ENCODE measurements around the gene CDK6. TPM values are rescaled to one million over a fixed set of nuclear protein-coding genes. Genes with fewer than 3 reads are reported as not detected.

The CDK6 gene
- total and polyA plus RNA-seq, 10 donors = 0.91 to 37.8 (median 25.5) TPM

DNA sequence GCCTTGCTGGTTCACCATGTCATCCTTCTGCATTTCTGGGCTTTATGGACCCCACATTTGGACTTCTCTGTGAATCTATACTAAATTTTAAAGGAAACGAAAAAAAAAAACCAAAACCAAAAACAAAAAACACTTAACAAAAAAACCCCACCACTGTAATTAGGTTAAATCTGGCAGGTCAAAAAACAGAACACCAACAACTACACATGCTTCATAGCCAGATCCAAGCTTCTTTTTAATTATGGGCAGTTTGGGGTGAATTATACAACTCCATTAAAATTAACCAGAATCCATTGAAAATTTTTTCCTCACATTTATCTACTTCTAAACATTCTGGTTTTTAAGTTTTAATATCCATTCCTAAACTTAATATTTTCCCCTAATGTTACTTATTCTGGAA, 58.4 kb downstream of the CDK6 start:
- Histone ChIP-seq H3K36me3 (peaks cover 0 to 17% (median 0%) of the 10 kb centered on the region in 6 donors), H3K27me3 (replicated peaks in 1 of 7) (no peaks in the 10 kb centered on the region), H3K9me3 (no peaks in the 10 kb centered on the region), H3K4me1 (peaks cover 0 to 43% (median 23%) of the 10 kb centered on the region in 6 donors), H3K27ac (no peak overlapping the region), H3K4me3 (no peak overlapping the region)
- TF ChIP-seq, protein P1, sequence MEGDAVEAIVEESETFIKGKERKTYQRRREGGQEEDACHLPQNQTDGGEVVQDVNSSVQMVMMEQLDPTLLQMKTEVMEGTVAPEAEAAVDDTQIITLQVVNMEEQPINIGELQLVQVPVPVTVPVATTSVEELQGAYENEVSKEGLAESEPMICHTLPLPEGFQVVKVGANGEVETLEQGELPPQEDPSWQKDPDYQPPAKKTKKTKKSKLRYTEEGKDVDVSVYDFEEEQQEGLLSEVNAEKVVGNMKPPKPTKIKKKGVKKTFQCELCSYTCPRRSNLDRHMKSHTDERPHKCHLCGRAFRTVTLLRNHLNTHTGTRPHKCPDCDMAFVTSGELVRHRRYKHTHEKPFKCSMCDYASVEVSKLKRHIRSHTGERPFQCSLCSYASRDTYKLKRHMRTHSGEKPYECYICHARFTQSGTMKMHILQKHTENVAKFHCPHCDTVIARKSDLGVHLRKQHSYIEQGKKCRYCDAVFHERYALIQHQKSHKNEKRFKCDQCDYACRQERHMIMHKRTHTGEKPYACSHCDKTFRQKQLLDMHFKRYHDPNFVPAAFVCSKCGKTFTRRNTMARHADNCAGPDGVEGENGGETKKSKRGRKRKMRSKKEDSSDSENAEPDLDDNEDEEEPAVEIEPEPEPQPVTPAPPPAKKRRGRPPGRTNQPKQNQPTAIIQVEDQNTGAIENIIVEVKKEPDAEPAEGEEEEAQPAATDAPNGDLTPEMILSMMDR (IDR thresholded peaks at IDR 0.05 in 8 of 11, conservative IDR thresholded peaks at IDR 0.05 in 3 of 11) = no peak
- TF ChIP-seq POLR2A (IDR thresholded peaks at IDR 0.05) (no peak), POLR2AphosphoS5 (IDR thresholded peaks at IDR 0.05) (no peak)
- intact Hi-C loops (cut with DNase I; ENCODE audit: low total_unique reads) = no loop called here
- DNase-seq = no peak
- 67 to 91% (median 80%) methylated on average over 1 of the region's 1 CpG for WGBS, 5 donors

DNA sequence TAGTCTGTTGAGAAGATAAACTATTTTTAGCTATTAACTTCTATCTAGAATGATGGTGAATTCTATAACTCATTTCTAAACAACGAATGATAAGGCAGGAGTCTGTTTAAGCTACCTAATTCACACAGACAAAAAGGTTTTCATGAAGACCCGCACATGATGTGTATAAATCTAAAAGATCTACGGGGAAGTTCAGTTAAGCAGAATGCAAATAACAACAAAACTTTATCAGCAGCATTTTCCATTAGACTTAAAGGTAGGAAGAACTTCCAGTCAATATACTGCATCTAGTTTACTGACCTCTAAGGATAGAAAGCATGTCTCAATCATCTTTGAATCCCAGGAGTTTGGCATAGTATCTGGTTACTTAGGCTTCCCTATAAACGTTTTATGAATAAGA, 62.6 kb downstream of the CDK6 start:
- no peaks in the 10 kb centered on the region for H3K27me3 ChIP-seq (replicated peaks in 1 of 7)
- H3K4me3 ChIP-seq = no peak overlapping the region
- DNase-seq = no peak
- no peaks in the 10 kb centered on the region for H3K9me3 ChIP-seq
- intact Hi-C loops (cut with DNase I; ENCODE audit: low total_unique reads) = no loop called here
- 78 to 89% (median 82%) methylated on average over 4 of the region's 4 CpGs for WGBS, 5 donors
- H3K36me3 ChIP-seq = peaks cover 0 to 22% (median 0%) of the 10 kb centered on the region in 6 donors
- H3K4me1 ChIP-seq = peaks cover 0 to 14% (median under 1%) of the 10 kb centered on the region in 6 donors
- no peak for TF ChIP-seq POLR2AphosphoS5 (IDR thresholded peaks at IDR 0.05)
- no peak for TF ChIP-seq POLR2A (IDR thresholded peaks at IDR 0.05)
- TF ChIP-seq, protein P1 (IDR thresholded peaks at IDR 0.05 in 8 of 11, conservative IDR thresholded peaks at IDR 0.05 in 3 of 11) = no peak
- no peak overlapping the region for H3K27ac ChIP-seq

DNA sequence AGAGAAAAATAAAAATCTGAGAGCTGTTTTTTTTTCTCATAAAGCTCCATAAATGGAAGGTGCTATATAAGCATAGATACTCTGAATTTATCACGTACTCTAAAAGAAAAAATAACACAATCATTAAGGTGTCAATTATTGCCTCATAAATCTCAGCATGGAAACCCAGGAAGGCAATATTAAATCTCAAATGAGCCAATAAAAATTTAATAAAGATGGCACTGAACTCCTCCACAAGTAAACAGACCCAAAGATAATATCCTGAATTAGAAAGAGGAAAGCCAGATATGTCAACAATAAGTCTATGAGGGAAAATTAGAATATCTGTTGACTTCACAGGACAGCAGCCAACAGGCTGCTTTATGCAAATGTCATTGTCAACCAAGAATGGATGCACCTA, 66.5 kb downstream of the CDK6 start:
- Histone ChIP-seq H3K27ac (no peak overlapping the region), H3K36me3 (peaks cover 0 to 22% (median 0%) of the 10 kb centered on the region in 6 donors), H3K4me3 (no peak overlapping the region), H3K4me1 (peaks cover 0 to 23% (median 10%) of the 10 kb centered on the region in 6 donors), H3K9me3 (no peaks in the 10 kb centered on the region), H3K27me3 (replicated peaks in 1 of 7) (no peaks in the 10 kb centered on the region)
- WGBS, 5 donors = 81 to 93% (median 88%) methylated on average over 1 of the region's 1 CpG
- no peak for DNase-seq
- intact Hi-C loops (cut with DNase I; ENCODE audit: low total_unique reads) = no loop called here
- TF ChIP-seq POLR2A (IDR thresholded peaks at IDR 0.05) (no peak), POLR2AphosphoS5 (IDR thresholded peaks at IDR 0.05) (no peak)
- TF ChIP-seq, protein P1 (IDR thresholded peaks at IDR 0.05 in 8 of 11, conservative IDR thresholded peaks at IDR 0.05 in 3 of 11) = no peak

DNA sequence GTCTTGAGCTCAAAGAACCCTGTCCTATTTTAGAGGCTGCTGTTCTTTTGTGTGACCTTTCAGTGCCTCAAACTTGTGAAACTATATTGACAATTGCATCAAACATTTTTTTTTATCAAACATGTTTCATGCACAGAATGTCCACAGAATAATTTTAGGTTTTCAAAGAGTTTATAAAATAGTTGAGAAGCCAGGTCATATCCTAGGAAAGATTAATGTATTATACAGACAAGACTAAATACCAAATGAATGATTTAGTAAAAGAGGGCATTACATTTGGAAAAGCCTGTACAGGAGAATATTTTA, 67.0 kb downstream of the CDK6 start:
- no peak overlapping the region for H3K27ac ChIP-seq
- no peak overlapping the region for H3K4me3 ChIP-seq
- peaks cover 0 to 17% (median 0%) of the 10 kb centered on the region in 6 donors for H3K36me3 ChIP-seq
- no peak for DNase-seq
- intact Hi-C loops (cut with DNase I; ENCODE audit: low total_unique reads) = no loop called here
- TF ChIP-seq, protein P1 (IDR thresholded peaks at IDR 0.05 in 8 of 11, conservative IDR thresholded peaks at IDR 0.05 in 3 of 11) = no peak
- TF ChIP-seq POLR2AphosphoS5 (IDR thresholded peaks at IDR 0.05) (no peak), POLR2A (IDR thresholded peaks at IDR 0.05) (no peak)
- no peaks in the 10 kb centered on the region for H3K27me3 ChIP-seq (replicated peaks in 1 of 7)
- peaks cover 0 to 23% (median 10%) of the 10 kb centered on the region in 6 donors for H3K4me1 ChIP-seq
- no peaks in the 10 kb centered on the region for H3K9me3 ChIP-seq

All from spleen (tissue), 11 donors.